Stimulated activated CD4-positive, alpha-beta T cell treated with anti-CD3 and anti-CD28 coated beads, Interleukin-2, amount 100 ng/mL, for 48 hours (primary cell): ENCODE data around the gene GFRA1.

Experiments used
- DNase-seq, 2 donors: peaks; one replicate each; pipeline ENCODE4 v3.0.0-alpha.2; 2020

The GFRA1 gene

DNA sequence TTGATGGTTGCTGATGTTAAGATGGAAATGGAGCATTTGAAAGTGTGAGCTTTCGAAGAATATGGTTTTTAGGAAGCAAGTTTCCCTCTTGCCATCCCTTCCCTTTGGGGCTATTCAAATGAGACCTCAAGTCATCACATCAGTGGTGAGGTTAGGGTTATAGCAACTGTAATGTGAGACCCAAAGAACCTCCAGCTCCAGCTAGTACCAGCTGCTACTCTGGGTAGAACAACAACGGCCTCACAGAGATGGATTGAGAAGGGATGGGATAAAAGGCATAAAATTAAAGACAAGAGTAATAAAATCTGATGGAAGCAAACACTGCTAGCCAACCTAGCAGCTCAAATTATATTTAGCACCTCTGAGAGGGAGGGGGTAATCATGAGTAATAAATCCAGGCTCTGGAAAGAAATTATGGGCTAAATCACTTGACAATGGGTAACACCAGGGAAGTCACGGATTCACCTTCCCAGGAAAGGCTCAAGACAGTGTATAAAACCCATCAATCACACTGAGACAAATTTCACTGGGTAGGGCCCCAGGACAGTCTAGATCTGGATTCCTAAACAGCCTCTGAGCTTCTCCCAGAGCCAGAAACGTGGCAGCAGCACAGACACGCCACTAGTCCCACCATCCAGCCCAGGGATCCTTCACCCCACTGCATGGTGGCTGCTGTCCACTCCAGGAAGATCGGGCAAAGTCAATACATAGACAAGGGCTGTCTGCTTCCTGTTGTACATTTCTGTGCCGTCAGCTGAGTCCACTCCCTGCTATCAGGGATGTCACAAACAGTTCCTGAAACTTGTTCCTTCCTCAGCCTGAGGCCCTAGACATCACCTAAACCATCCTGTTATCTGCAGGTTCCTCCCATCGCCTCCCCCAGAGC lies 151.1 kb downstream of the GFRA1 start:
- DNase-seq: no peak

DNA sequence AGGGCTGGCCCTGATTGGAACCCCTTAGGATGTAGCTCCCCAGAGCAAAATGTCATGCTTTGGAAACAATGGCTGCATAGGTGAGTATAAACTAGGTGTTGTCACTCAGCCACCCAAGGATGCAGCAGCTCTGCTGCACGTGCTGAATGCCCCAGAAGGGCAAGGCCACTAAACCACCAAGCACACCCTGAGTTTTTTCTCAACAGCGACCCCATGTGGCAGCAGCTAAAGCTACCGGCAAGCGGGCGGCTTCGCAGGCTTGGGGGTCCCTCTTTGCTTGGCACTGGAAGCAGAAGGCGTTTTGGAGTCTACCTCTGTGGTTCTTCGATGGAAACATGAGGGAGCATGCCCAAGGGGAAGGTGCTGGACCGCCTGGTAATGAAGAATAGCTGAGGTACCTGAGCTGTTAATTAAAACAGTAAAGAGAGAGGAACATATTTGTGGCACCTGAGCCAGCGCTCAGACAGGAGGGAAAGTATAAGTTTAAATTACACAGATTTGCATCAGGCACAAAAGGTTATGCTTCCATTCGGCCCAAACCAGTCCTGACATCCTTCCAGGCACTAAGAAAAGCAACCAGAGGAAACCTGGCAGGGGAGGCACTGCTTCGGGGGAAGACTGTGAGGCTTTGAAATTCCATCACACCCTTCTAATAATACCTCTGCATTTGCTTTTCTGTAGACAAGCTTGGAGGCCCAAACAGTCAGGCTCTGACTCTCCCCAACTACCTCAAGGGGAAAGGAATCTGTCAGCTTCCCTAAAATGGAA lies 152.1 kb downstream of the GFRA1 start:
- DNase-seq: no peak

DNA sequence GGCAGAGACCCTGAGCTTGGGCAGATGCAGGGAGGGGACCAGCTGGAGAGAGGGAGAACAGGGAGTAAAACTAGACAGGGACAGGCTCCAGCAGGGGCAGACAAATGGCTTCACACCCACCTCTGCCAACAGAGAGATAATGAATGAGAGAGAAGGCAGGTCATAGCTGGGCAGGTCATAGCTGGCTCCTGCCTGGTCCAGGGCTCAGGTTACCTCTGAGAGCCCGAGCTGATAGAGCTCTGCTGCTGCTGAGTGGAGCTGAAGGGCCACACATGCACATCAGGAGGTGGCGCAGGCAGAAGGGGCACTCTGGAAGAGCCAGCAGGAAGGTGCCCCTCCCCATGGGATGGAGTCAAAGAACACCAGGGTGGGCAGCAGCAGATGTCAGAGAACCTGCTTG lies 154.2 kb downstream of the GFRA1 start:
- DNase-seq: no peak

DNA sequence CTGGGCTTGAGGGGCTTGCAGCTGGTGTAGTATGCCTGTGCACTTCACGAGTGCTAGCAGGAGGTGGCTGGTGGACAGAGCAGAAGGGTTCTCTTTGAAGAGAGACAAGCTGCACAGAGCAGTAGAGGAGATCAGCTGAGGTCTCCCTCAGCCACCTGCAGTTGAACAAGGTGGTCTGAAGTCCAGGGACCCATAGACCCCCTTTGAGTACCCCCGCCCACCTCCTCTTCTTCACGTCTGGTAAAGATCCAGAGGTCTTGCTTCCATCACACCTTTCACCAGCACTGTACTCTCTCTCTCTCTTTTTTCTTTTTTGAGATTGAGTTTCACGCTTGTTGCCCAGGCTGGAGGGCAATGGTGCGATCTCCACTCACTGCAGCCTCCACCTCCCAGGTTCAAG lies 157.2 kb downstream of the GFRA1 start:
- DNase-seq: no peak

DNA sequence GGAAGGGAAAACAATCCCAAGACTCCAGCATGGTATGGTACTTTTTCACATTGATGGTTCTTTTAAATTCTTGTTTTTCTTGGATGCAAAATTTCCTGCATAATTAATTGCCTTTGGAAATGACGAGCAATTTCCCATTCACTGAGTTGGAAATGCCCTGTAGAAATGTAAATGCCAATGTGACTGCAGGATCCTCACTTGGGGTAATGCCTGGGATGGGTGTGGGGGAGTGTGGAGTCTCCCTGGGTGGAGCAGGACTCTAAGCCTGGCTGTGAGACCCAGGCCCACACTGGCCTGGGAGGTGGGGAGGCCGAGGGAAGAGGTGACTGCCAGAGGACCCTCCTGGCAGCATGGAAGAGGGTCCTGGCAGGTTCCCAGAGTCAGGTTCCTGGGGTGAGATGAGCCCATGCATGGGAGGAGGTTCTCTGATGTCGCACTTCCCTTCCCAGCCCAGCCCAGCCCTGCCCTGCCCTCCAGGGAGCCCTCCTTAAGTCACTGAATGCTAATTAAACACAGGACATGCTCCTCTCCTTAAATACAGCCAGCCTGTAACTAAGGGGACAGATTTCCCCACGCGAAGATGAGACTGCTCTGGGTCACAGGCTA lies 157.9 kb downstream of the GFRA1 start:
- DNase-seq: no peak

DNA sequence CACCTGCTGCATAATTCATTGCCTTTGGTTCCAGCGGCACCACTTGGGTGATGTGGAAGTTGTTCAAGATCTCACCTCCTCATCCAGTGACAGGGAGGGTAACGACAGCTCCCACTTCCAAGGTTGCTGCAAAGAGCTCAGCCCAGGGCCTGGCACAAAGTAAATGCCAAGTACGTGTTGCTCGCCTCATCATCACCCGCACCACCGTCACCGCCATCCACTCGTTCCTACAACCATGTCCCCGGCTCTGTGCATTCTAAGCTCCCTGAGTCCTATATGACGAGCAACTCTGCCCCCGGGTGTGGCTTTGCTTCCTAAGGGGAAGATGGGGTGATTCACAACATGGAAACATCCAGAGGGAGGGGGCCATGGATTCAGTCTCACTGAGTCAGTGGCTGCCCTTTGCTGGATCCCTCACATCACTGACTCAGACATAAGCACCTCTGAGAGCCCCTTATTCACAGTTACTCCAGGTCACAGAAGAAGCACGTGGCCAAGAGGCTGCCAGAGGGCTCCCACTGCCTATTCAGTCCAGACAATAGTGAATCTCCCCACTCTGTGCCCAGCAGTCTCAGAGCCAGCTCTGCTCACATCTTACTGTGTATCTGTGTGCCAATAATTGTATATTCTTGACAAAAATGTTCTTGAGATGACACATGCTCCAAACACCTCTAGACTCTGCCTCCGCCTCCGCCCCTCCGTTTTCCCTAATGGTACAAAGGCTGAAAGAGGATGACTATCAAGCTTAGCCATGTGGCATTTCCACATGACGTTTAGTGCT lies 159.1 kb downstream of the GFRA1 start:
- no peak for DNase-seq

DNA sequence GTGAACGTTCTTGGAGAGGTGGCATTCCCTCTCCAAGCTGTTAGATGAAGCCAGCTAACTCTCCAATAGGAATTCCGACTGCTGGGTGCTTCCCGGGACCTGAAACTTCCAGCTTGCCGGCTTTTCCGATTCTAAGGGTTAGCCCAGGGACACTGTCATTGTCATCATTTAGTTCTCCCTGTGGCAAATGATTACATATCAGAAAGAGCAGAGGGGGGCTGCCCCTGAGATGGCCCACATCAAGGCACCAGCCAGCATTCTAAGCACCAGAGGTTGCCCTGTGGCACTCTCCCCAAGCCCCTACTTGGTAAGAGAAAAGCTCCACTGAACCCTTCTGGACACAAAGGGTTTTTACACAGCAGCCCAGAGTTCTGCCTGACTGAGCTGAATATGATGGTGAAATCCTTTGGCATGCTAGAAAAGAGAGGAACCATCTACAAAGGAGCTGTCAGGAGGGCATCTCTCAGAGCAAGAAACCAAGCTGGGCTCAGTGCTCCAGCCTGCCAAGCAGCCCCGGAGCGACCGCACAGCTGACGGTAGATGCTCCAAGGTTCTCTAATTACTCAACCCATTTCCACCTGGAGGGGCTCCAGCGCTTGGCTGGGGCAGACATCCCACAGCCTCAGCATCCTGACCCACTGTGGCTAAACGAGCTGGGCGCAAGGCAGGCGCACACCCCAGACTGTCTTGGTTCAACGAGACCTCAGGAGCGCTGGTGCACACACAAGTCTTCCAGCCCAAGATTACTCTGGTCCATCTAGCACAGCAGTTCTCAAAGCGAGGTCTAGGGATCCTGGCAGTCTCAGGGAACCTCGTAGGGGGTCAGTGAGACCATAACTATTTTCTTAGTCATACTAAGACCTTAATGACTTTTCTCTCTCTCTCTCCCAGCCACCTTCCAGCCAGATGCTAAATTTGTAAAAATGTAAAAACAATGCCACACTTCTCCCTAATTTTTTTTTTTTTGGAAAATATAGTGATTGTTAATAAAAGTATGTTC lies 160.5 kb downstream of the GFRA1 start:
- no peak for DNase-seq

DNA sequence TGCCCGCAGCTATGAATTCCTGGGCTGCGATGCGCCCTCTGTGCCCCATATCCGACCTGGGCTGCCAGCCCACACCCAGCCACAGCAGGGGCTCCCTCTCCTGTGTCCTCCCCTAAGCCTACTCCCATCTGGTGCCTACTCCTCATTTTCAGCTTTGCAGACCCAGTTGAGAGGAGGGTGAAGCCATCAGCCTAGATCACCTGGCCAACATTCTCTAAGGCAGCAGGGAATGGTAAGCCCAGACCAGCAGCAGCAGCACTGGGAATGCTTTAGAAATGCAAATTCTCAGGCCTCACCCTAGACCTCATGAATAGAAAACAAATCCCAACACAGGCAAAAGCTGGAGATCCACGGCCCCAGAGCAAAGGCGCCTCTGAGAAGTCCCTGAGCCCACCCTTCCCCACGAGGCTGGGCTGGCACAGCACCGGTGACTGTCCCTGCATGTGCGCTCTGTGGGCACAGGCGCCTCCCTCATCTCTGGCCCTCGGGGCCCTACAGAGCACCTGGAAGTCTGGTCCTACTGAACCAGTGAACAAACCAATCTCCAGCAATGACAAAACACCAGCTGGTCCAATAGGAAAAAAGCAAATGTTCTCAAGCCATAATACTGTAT lies 161.4 kb downstream of the GFRA1 start:
- no peak for DNase-seq

DNA sequence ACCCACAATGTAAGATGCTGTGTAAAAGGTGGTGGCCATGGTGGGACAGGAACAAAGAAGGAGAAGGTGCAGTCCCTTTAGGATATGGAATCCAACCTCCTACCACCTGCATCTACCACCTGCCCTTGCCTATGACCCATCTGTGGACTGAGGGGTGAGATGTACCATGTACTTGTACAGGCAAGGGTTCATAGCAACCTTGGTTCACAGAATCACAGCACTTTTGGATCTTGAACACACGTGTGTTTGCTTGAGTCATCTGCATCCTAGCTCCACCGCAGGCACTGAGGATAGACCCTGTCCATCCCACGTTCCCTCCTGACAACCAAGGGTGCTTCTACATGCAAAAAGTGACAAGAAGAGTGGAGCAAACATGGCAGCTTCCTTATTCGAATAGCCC lies 162.3 kb downstream of the GFRA1 start:
- no peak for DNase-seq

DNA sequence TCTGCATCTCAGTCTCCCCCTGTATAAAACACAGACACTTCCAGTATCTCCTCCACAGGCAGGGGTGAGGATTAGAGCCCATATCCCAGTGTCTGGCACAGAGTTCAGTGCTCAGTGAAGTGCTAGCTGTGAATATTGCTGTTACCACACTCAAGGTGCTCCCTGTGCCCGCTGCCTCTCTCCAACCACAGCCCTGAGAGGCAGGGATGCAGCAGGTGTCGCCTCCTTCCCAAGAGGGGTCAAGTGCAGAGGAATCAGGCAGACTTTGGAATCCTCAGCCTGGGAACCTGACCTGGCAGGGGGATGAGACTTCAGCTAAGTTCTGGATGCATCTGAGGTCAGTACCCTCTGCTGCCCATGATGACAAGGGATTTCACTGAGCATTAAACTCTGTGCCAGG lies 163.1 kb downstream of the GFRA1 start:
- no peak for DNase-seq

DNA sequence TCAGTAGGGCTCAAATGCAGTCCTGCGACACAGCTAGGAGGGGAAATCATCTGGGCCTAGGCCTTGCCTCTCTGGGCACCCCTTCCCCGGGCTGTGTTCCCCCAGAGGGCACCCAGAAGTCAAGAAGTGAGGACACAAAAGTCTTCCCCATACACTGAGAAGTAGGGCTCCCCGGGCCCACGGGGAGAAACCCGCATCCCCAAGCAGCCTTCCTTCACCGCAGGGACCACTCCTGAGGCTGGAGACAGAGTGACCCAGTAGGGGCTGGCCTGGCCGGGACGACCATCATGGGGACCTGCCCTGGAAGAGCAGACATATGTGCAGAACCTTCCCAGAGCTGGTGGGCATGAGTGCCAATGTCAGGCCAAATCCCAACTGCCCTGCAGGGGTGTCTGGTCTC lies 163.5 kb downstream of the GFRA1 start:
- no peak for DNase-seq

DNA sequence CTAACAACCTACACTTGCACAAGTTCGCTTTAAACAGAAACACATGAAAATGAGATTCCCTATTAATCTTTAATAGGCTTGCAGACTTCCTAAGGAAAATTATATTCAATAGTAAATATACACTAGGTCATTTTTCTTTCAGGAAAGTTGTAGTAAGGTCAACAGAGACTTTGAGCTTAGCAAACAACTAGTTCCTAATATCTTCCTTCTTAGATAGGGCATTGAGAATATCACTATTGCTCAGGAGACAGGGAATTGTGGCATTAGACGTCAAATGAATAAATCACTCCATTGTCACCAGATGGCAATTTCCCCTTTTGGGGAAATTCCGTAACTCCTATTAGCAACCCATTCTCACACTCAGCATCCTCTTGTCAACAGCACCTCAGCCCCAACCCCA lies 164.9 kb downstream of the GFRA1 start:
- DNase-seq: no peak

DNA sequence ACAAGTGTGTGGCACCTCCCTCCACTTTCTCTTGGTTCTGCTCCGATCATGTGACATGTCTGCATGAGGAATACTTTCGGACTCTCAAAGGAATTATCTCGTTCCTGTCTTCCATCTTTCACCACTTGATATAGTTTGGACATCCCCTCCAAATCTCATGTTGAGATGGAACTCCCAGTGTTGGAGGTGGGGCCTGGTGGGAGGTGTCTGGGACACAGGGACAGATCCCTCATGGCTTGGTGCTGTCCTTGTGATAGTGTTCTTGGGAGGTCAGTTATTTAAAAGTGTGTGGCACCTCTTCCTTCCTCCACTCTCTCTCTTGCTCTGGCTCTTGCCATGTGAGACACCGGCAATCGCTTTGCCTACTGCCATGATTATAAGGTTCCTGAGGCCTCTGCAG lies 166.4 kb downstream of the GFRA1 start:
- DNase-seq: no peak

DNA sequence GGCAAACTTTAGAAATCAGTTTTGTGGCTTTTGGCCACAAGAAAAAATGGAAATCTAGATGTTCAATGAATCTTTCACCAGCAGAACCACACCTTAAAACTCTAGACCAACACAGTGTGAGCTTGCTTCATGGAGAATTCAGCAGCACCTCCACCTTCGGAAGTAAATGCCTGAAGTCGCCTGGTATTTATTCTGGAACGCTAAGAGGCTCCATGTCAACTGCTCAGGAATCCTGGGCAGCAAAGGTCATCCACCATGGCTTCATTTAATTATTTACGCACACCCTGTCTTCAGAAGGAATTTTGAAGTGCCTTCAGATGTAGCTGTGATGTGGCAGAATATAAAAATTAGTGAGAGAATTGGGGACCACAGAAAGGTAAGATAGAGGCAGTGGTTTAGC lies 167.7 kb downstream of the GFRA1 start:
- no peak for DNase-seq

DNA sequence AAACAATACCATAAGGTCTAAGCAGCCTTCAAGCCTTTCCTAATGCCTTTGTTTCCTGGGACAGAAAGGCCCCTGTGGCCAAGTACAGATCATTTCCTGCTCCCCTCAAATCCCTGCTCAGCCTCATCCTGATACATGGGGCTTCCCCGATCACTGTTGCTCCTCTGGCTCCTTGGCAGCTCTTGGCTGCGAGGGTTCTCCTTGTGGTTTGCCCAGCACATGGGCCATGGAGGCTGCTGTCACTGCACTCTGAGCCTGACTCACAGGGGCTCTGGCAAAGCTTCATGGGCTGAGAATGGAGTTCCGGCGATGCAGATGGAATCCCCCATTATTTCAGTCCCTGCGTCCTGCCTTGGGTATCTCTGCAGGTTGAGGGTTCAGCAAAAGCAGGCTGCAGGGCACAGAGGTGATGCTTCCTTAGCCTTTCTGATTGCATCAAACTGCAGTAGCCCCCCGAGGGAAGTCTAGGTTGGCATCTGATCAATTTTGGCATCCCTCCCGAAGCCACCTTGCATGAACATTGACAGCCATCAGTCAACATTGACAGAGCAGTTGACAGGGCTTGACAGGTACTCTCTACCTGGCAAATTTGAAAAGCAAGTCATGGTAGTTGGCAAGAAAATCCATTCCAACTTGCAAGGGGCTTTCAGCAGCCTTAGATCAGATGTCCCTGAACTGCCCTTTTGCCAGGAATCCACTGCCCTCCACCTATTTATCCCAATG lies 168.6 kb downstream of the GFRA1 start:
- DNase-seq: no peak

DNA sequence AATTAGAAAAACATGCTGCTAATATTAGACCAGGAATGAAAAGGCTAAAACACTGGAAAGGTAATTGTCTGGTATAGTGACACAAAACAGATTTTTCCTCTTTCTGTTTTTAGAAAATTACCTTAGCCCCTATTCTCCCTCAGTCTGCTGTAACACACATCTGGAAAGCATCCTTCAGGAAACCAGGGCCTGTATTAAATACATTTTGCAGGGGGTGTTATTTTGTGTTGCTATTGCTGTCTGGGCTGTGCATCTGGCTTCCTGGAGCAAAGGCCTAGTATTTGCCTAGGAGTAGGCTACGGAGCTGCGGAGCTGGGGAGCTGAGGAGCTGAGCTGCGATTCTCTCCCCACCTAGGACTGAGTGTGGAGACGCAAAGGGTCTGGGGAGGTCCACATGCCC lies 169.3 kb downstream of the GFRA1 start:
- no peak for DNase-seq

DNA sequence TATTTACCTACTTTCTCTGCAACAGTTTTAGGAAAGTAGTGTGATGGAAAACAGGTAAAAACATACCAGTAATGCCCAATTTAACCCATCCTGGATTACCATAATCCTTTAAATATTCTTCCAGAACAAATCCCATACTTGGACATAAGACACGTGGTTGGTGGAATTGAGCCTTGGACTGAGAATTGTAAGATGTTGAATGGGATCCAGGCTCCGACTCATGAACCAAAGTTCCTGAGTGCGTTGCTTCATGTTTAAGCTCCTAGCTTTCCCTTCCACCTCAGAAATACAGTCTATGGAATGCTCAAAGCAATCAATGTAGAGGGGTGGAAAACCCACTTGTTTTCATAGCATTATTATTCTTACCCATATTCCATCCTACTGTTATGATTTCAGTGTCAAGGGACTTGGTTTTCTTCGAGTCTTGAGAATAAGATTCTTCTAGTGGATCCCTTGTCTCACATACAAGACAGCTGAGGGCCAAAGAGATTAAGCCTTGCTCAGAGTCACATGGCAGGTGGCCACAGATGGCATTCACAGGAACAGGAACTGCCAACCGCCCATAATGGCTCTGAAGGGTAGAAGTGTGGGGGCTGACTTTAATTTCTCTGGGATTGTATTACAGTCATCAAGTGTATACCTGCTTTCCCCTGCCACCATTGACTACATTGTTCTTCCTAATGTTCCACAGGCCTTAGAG lies 171.2 kb downstream of the GFRA1 start:
- no peak for DNase-seq

DNA sequence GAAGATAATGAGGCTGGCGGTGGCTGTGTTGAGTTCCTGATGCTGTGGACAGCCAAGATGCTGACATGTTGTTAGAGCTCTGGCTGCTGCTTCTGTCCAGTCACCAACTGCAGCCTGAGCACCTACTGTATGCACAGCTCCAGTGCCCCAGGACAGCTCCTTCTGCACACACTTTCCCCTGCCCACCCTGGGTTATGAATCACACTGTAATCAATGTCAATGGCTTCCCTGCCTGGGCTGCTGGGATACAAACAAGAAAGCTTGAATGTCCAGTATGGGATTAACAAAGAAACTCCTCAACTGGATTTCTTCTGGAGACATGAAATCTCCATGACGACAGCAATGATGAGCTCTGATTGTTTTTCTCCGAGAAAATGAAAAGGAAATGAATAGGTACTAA lies 172.0 kb downstream of the GFRA1 start:
- DNase-seq: no peak

DNA sequence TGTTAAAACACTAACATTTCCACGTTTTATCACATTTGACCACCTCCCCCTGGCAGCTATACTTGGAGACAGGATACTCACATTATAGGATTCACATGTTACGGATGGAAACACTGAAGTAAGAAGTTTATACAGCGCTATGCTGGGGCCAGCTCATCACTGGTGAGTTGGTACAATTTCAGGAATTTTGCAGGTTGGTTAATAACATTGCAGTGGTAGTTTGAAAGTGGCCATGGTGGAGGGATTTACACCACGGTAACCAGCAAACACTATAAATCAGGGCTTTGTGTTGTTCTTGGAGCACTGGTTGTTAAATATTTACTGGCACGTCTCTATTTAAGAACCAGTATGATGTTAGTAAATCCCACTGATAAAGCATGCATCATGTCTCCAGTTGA lies 174.0 kb downstream of the GFRA1 start:
- no peak for DNase-seq

DNA sequence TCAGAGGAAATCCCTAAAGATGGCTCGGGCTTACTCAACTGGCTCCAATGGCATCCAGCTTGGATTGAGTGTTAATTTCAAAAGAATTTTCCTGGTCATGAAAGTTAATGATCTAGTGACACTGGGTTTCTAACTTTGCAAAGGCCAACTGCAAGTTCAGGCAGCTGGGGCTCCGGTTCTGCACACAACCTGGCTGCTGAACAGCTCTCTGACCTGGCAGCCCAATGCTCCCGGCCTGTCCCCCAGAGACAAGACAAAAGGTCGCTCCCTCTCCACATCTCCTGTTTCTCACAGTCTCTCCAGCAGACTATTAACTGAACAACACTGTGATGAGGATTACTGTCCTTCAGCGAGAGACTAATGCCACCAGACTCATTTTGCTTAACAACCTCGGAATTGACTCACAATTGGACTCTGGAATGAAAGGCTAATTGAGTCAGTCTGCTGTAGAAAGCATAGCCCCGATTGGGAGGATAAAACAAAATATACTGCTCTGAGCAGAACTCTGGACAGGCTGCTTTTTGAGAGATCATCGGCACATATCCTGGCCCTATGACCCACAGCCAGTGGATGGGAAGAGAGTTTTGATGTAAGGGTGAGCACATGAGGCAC lies 174.5 kb downstream of the GFRA1 start:
- no peak for DNase-seq
